Measurements from ENCODE around the gene TMEM248.

Gene TMEM248

GRCh38 chr7:66929165-66929564, 8.1 kb downstream of the TMEM248 start:
- H3K4me1 ChIP-seq (ENCODE audit: insufficient read depth, low read length), result peaks cover 6% of the 10 kb centered on the region
- H3K27me3 ChIP-seq (ENCODE audit: control insufficient read depth in 1 of 2, insufficient read depth in 2 of 2, low read length in 2 of 2), result no peaks in the 10 kb centered on the region
- no peak overlapping the region for H3K27ac ChIP-seq (ENCODE audit: low read depth, low read length)

DNA sequence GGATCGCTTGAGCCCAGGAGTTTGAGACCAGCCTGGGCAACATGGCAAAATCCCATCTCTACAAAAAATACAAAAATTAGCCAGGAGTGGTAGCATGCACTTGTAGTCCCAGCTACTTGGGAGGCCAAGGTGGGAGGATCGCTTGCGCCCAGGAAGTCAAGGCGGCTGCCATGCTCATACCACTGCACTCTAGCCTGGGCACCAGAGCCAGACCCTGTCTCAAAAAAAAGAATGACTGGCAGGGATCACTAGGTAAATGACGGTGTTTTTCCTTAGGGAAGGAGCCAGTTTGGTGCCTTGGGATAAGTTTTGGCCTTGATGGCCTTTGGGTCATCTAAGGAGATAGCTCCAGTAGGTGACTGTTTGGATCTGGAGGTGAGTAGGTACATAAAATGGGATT, 8.9 kb downstream of the TMEM248 start:
- H3K27ac ChIP-seq (ENCODE audit: low read depth, low read length), result no peak overlapping the region
- peaks cover 6% of the 10 kb centered on the region for H3K4me1 ChIP-seq (ENCODE audit: insufficient read depth, low read length)
- no peak overlapping the region for H3K4me3 ChIP-seq (ENCODE audit: low read depth in 1 of 2, low read length in 2 of 2)
- H3K9ac ChIP-seq (ENCODE audit: low read length), result no peak overlapping the region
- no peaks in the 10 kb centered on the region for H3K27me3 ChIP-seq (ENCODE audit: control insufficient read depth in 1 of 2, insufficient read depth in 2 of 2, low read length in 2 of 2)
- H3K9me3 ChIP-seq (ENCODE audit: low read length), result no peaks in the 10 kb centered on the region
- H3K36me3 ChIP-seq (ENCODE audit: insufficient read depth, low read length), result no peaks in the 10 kb centered on the region

More at GRCh38 chr7:66929165-66929564, 8.1 kb downstream of the TMEM248 start:
- no peaks in the 10 kb centered on the region for H3K9me3 ChIP-seq (ENCODE audit: low read length)
- no peak overlapping the region for H3K4me3 ChIP-seq (ENCODE audit: low read depth in 1 of 2, low read length in 2 of 2)
- no peak overlapping the region for H3K9ac ChIP-seq (ENCODE audit: low read length)
- no peaks in the 10 kb centered on the region for H3K36me3 ChIP-seq (ENCODE audit: insufficient read depth, low read length)

DNA sequence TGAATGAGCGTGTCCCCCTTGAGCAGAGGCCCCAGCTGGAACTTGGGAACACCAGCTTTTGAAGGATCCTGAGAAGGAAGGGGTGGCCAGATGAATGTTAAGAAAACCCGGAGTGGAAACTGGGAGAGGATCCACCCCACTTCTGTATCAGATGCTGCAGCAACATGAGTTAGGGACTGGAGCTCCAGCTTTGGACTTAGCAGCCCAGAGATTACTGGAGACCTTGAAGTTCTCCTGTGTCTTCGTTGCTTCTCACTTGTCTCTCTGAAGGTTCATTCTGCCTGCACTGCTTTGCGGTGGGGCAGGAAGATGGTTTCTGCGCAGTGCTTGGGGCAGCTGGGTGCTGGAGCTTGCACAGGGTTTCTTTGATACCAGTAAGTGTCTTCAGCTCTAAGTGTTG, 9.3 kb downstream of the TMEM248 start:
- Histone ChIP-seq H3K36me3 (ENCODE audit: insufficient read depth, low read length) (no peaks in the 10 kb centered on the region), H3K9me3 (ENCODE audit: low read length) (no peaks in the 10 kb centered on the region), H3K27ac (ENCODE audit: low read depth, low read length) (no peak overlapping the region), H3K27me3 (ENCODE audit: control insufficient read depth in 1 of 2, insufficient read depth in 2 of 2, low read length in 2 of 2) (no peaks in the 10 kb centered on the region), H3K9ac (ENCODE audit: low read length) (no peak overlapping the region), H3K4me1 (ENCODE audit: insufficient read depth, low read length) (peaks cover 6% of the 10 kb centered on the region), H3K4me3 (ENCODE audit: low read depth in 1 of 2, low read length in 2 of 2) (no peak overlapping the region)

DNA sequence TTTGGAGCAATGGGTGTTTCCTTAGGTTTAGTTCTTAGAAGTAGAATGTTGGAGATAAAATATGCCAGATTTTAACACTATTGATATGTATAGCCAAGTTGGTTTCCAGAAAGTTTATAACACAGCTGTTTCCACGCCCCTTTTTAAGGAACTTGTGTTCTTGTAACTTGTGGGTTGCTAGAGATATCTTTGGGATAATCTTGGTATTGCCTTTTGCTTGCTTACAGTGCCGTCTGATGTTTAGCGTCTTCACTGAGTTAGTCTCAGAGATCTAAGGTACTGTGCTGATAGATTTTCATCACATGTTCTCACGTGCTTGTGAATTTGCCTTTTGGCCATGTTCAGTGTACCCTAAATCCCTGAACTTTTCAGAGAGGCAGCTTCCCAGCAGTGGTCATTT, 12.4 kb downstream of the TMEM248 start:
- Histone ChIP-seq H3K27ac (ENCODE audit: low read depth, low read length) (no peak overlapping the region), H3K9ac (ENCODE audit: low read length) (no peak overlapping the region), H3K4me1 (ENCODE audit: insufficient read depth, low read length) (peaks cover 6% of the 10 kb centered on the region), H3K4me3 (ENCODE audit: low read depth in 1 of 2, low read length in 2 of 2) (no peak overlapping the region), H3K27me3 (ENCODE audit: control insufficient read depth in 1 of 2, insufficient read depth in 2 of 2, low read length in 2 of 2) (no peaks in the 10 kb centered on the region), H3K9me3 (ENCODE audit: low read length) (no peaks in the 10 kb centered on the region), H3K36me3 (ENCODE audit: insufficient read depth, low read length) (no peaks in the 10 kb centered on the region)

GRCh38 chr7:66937940-66938339, 16.9 kb downstream of the TMEM248 start:
- no peaks in the 10 kb centered on the region for H3K9me3 ChIP-seq (ENCODE audit: low read length)
- H3K4me1 ChIP-seq (ENCODE audit: insufficient read depth, low read length), result peaks cover 6% of the 10 kb centered on the region
- peaks cover 12% of the 10 kb centered on the region for H3K36me3 ChIP-seq (ENCODE audit: insufficient read depth, low read length)
- H3K4me3 ChIP-seq (ENCODE audit: low read depth in 1 of 2, low read length in 2 of 2), result no peak overlapping the region
- no peak overlapping the region for H3K27ac ChIP-seq (ENCODE audit: low read depth, low read length)
- no peaks in the 10 kb centered on the region for H3K27me3 ChIP-seq (ENCODE audit: control insufficient read depth in 1 of 2, insufficient read depth in 2 of 2, low read length in 2 of 2)
- no peak overlapping the region for H3K9ac ChIP-seq (ENCODE audit: low read length)

DNA sequence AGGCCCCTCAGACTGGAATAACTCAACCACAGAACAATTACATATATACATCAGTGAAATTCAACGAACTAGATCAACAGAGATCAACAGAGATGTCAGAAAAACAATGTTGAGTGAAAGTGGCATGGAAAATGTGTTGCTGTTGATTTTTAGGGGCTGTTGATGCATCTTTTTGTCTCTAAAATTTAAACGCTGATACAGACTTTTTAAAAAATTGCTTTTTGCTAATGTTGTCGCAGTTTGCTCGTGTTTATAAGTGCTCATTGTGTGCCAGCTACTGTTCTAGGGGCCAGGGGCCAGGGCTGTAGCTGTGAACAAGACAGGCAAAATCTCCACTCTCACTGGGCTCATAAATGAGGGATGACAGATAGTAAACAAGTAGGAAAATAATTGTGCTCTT, 18.3 kb downstream of the TMEM248 start:
- no peak overlapping the region for H3K4me3 ChIP-seq (ENCODE audit: low read depth in 1 of 2, low read length in 2 of 2)
- no peak overlapping the region for H3K9ac ChIP-seq (ENCODE audit: low read length)
- H3K27ac ChIP-seq (ENCODE audit: low read depth, low read length), result no peak overlapping the region
- H3K4me1 ChIP-seq (ENCODE audit: insufficient read depth, low read length), result no peaks in the 10 kb centered on the region
- H3K9me3 ChIP-seq (ENCODE audit: low read length), result no peaks in the 10 kb centered on the region
- H3K36me3 ChIP-seq (ENCODE audit: insufficient read depth, low read length), result peaks cover 21% of the 10 kb centered on the region
- H3K27me3 ChIP-seq (ENCODE audit: control insufficient read depth in 1 of 2, insufficient read depth in 2 of 2, low read length in 2 of 2), result no peaks in the 10 kb centered on the region

GRCh38 chr7:66946545-66946944, 25.5 kb downstream of the TMEM248 start:
- Histone ChIP-seq H3K27ac (ENCODE audit: low read depth, low read length) (no peak overlapping the region), H3K27me3 (ENCODE audit: control insufficient read depth in 1 of 2, insufficient read depth in 2 of 2, low read length in 2 of 2) (no peaks in the 10 kb centered on the region), H3K4me1 (ENCODE audit: insufficient read depth, low read length) (no peaks in the 10 kb centered on the region), H3K36me3 (ENCODE audit: insufficient read depth, low read length) (peaks cover 60% of the 10 kb centered on the region), H3K9ac (ENCODE audit: low read length) (no peak overlapping the region), H3K9me3 (ENCODE audit: low read length) (no peaks in the 10 kb centered on the region), H3K4me3 (ENCODE audit: low read depth in 1 of 2, low read length in 2 of 2) (no peak overlapping the region)

DNA sequence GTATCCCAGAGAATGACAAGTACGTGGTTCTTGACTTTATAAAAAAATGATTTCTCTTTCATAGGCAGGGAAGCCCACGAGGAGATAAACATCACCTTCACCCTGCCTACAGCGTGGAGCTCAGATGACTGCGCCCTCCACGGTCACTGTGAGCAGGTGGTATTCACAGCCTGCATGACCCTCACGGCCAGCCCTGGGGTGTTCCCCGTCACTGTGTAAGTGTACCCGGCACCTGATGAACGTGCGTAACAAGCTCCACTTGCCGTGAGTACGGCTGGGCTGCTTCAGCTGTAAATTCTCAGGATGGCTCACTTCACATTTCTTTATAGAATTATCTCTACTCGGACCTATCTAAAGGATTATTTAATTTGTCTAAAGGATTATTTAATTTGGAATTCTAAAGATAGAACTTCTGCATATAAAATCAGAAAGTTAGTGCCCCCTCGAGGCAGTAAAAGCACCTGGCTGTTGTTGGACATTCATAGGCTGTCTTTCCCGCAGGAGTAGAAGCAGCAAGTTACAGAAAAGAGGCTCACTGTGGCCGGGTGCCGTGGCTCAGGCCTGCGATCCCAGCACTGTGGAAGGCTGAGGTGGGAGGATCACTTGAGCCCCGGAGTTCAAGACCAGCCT, 27.6 kb downstream of the TMEM248 start:
- Histone ChIP-seq H3K27me3 (ENCODE audit: control insufficient read depth in 1 of 2, insufficient read depth in 2 of 2, low read length in 2 of 2) (no peaks in the 10 kb centered on the region), H3K9me3 (ENCODE audit: low read length) (no peaks in the 10 kb centered on the region), H3K36me3 (ENCODE audit: insufficient read depth, low read length) (peaks cover 52% of the 10 kb centered on the region), H3K27ac (ENCODE audit: low read depth, low read length) (no peak overlapping the region), H3K9ac (ENCODE audit: low read length) (no peak overlapping the region), H3K4me3 (ENCODE audit: low read depth in 1 of 2, low read length in 2 of 2) (no peak overlapping the region), H3K4me1 (ENCODE audit: insufficient read depth, low read length) (no peaks in the 10 kb centered on the region)

DNA sequence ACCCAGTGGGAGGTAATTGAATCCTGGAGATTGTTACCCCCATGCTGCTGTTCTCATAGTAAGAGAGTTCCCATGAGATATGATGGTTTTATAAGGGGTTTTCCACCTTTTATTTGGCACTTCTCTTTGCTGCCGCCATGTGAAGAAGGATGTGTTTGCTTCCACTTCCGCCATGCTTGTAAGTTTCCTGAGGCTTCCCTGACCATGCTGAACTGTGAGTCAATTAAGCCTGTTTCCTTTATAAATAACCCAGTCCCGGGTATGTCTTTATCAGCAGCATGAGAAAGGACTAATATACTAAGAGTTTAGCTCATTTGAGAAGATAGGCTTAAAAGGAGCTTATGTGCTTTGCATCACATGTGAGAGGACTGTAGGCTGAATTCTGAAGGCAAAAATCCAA, 29.3 kb downstream of the TMEM248 start:
- Histone ChIP-seq H3K9me3 (ENCODE audit: low read length) (no peaks in the 10 kb centered on the region), H3K4me1 (ENCODE audit: insufficient read depth, low read length) (no peaks in the 10 kb centered on the region), H3K4me3 (ENCODE audit: low read depth in 1 of 2, low read length in 2 of 2) (no peak overlapping the region), H3K36me3 (ENCODE audit: insufficient read depth, low read length) (peaks cover 49% of the 10 kb centered on the region), H3K27ac (ENCODE audit: low read depth, low read length) (no peak overlapping the region), H3K9ac (ENCODE audit: low read length) (no peak overlapping the region), H3K27me3 (ENCODE audit: control insufficient read depth in 1 of 2, insufficient read depth in 2 of 2, low read length in 2 of 2) (no peaks in the 10 kb centered on the region)

GRCh38 chr7:66950763-66951162, 29.7 kb downstream of the TMEM248 start:
- H3K4me3 ChIP-seq (ENCODE audit: low read depth in 1 of 2, low read length in 2 of 2), result no peak overlapping the region
- H3K9ac ChIP-seq (ENCODE audit: low read length), result no peak overlapping the region
- no peak overlapping the region for H3K27ac ChIP-seq (ENCODE audit: low read depth, low read length)
- no peaks in the 10 kb centered on the region for H3K4me1 ChIP-seq (ENCODE audit: insufficient read depth, low read length)
- H3K9me3 ChIP-seq (ENCODE audit: low read length), result no peaks in the 10 kb centered on the region
- peaks cover 51% of the 10 kb centered on the region for H3K36me3 ChIP-seq (ENCODE audit: insufficient read depth, low read length)
- H3K27me3 ChIP-seq (ENCODE audit: control insufficient read depth in 1 of 2, insufficient read depth in 2 of 2, low read length in 2 of 2), result no peaks in the 10 kb centered on the region

- Histone ChIP-seq H3K4me1 (ENCODE audit: insufficient read depth, low read length) (no peaks in the 10 kb centered on the region), H3K27ac (ENCODE audit: low read depth, low read length) (no peak overlapping the region), H3K9ac (ENCODE audit: low read length) (no peak overlapping the region), H3K4me3 (ENCODE audit: low read depth in 1 of 2, low read length in 2 of 2) (no peak overlapping the region), H3K36me3 (ENCODE audit: insufficient read depth, low read length) (peaks cover 69% of the 10 kb centered on the region), H3K9me3 (ENCODE audit: low read length) (no peaks in the 10 kb centered on the region), H3K27me3 (ENCODE audit: control insufficient read depth in 1 of 2, insufficient read depth in 2 of 2, low read length in 2 of 2) (no peaks in the 10 kb centered on the region)
Measured at GRCh38 chr7:66952343-66953043, 31.5 kb downstream of the TMEM248 start.

GRCh38 chr7:66953044-66953427, 32.0 kb downstream of the TMEM248 start:
- Histone ChIP-seq H3K36me3 (ENCODE audit: insufficient read depth, low read length) (peaks cover 72% of the 10 kb centered on the region), H3K4me3 (ENCODE audit: low read depth in 1 of 2, low read length in 2 of 2) (no peak overlapping the region), H3K9ac (ENCODE audit: low read length) (no peak overlapping the region), H3K27ac (ENCODE audit: low read depth, low read length) (no peak overlapping the region), H3K9me3 (ENCODE audit: low read length) (no peaks in the 10 kb centered on the region), H3K4me1 (ENCODE audit: insufficient read depth, low read length) (no peaks in the 10 kb centered on the region), H3K27me3 (ENCODE audit: control insufficient read depth in 1 of 2, insufficient read depth in 2 of 2, low read length in 2 of 2) (no peaks in the 10 kb centered on the region)

Data from muscle layer of colon (tissue), 2 donors.